ENCODE measurements around the gene SRD5A2.

DNA sequence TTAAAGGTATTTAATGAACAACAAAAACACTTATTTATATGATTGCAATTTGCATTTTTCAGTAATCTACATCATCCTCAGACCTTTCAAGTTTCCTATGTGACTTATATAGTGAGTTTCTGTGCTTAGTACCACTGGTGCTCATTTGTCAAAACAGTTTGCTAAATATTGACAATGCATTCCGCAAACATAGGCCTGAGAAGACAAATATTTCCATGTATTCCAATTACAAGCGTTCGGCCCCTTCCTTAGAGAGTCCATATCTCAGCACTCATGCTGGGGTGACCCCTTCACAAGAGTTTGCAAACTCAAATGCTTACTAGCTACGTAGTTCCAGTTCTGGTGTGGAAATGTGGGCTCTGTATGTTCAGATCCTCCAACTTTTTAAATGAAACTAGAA is 56.1 kb downstream of the SRD5A2 start:
- TF ChIP-seq, protein P1, sequence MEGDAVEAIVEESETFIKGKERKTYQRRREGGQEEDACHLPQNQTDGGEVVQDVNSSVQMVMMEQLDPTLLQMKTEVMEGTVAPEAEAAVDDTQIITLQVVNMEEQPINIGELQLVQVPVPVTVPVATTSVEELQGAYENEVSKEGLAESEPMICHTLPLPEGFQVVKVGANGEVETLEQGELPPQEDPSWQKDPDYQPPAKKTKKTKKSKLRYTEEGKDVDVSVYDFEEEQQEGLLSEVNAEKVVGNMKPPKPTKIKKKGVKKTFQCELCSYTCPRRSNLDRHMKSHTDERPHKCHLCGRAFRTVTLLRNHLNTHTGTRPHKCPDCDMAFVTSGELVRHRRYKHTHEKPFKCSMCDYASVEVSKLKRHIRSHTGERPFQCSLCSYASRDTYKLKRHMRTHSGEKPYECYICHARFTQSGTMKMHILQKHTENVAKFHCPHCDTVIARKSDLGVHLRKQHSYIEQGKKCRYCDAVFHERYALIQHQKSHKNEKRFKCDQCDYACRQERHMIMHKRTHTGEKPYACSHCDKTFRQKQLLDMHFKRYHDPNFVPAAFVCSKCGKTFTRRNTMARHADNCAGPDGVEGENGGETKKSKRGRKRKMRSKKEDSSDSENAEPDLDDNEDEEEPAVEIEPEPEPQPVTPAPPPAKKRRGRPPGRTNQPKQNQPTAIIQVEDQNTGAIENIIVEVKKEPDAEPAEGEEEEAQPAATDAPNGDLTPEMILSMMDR (tag by site-specific recombination; IDR thresholded peaks at IDR 0.05), result no peak
- TF ChIP-seq ZNF248 (tag by site-specific recombination; IDR thresholded peaks at IDR 0.05) (no peak), SP2 (tag by site-specific recombination; IDR thresholded peaks at IDR 0.05) (no peak), OSR2 (tag by site-specific recombination; IDR thresholded peaks at IDR 0.05) (no peak), BCL11A (tag by site-specific recombination; IDR thresholded peaks at IDR 0.05; ENCODE audit: low read depth) (no peak), ZBTB17 (tag by site-specific recombination; IDR thresholded peaks at IDR 0.05) (no peak)

Measured in HEK293 (cell line).